Transverse colon (tissue), 3 donors: ENCODE results near the gene KLHDC4.

Source experiments
- CTCF ChIP-seq, 5 experiments: fragments of 200-600 bp in 3 of 5; fragments of 450-650 bp in 2 of 5; sonication (generic) in 3 of 5; IDR thresholded peaks; 1 replicate in 2 of 5; 2 replicates in 3 of 5; pipeline ENCODE4 v1.5.1; 2016 to 2017; ENCODE audit warnings: antibody characterized with exemption in 5 of 5, inconsistent platforms in 3 of 5, mild to moderate bottlenecking in 2 of 5, moderate library complexity in 1 of 5
- POLR2A ChIP-seq: fragments of 450-650 bp; IDR thresholded peaks from one replicate; pipeline ENCODE4 v1.6.1; 2016; ENCODE audit warnings: antibody characterized with exemption, mild to moderate bottlenecking, moderate library complexity

- TF ChIP-seq POLR2A (no peak), CTCF (IDR thresholded peaks at IDR 0.05) (no peak)
Observed at GRCh38 chr16:87724490-87725291, 41.1 kb downstream of the KLHDC4 start.
